ENCODE results near the gene STK17A. TPM values are rescaled to one million over a fixed set of nuclear protein-coding genes. Genes with fewer than 3 reads are reported as not detected.

The STK17A gene
- total and polyA plus RNA-seq, 8 donors = 25.9 to 38.4 (median 32.8) TPM

- H3K27me3 ChIP-seq = no peaks in the 10 kb centered on the region
- no peak overlapping the region for H3K4me3 ChIP-seq
- intact Hi-C loops (cut with DNase I) = no loop called here
- H3K36me3 ChIP-seq = no peaks in the 10 kb centered on the region
- peaks cover 0 to 15% of the 10 kb centered on the region in 2 donors for H3K4me1 ChIP-seq
- TF ChIP-seq CTCF (IDR thresholded peaks at IDR 0.05) = no peak
- no peak for DNase-seq
- no peak for ATAC-seq
- peak overlapping the region in 1 of 2 donors; percentile 61 for H3K27ac ChIP-seq
- no peaks in the 10 kb centered on the region for H3K9me3 ChIP-seq
Measured at GRCh38 chr7:43554423-43554822, 28.5 kb upstream of the STK17A start.

- H3K4me3 ChIP-seq = no peak overlapping the region
- no peaks in the 10 kb centered on the region for H3K36me3 ChIP-seq
- no peaks in the 10 kb centered on the region for H3K9me3 ChIP-seq
- no peak overlapping the region for H3K27ac ChIP-seq
- intact Hi-C loops (cut with DNase I) = no loop called here
- H3K4me1 ChIP-seq = peaks cover 0 to 15% of the 10 kb centered on the region in 2 donors
- ATAC-seq (no peak), DNase-seq (no peak)
- TF ChIP-seq CTCF (IDR thresholded peaks at IDR 0.05) = no peak
- no peaks in the 10 kb centered on the region for H3K27me3 ChIP-seq
Measured at GRCh38 chr7:43557831-43558495, 24.9 kb upstream of the STK17A start.

- intact Hi-C loops (cut with DNase I) = no loop called here
- H3K4me3 ChIP-seq = no peak overlapping the region
- H3K9me3 ChIP-seq = no peaks in the 10 kb centered on the region
- H3K36me3 ChIP-seq = no peaks in the 10 kb centered on the region
- peaks cover 0 to 2% of the 10 kb centered on the region in 2 donors for H3K4me1 ChIP-seq
- ATAC-seq = no peak
- no peak for TF ChIP-seq CTCF (IDR thresholded peaks at IDR 0.05)
- no peak overlapping the region for H3K27ac ChIP-seq
- H3K27me3 ChIP-seq = no peaks in the 10 kb centered on the region
- DNase-seq = no peak
Measured at GRCh38 chr7:43559171-43559945, 23.6 kb upstream of the STK17A start.

GRCh38 chr7:43559946-43560335 lies 23.0 kb upstream of the STK17A start:
- ATAC-seq (no peak), DNase-seq (no peak)
- no peaks in the 10 kb centered on the region for H3K9me3 ChIP-seq
- no peaks in the 10 kb centered on the region for H3K27me3 ChIP-seq
- H3K36me3 ChIP-seq = no peaks in the 10 kb centered on the region
- intact Hi-C loops (cut with DNase I) = no loop called here
- H3K4me1 ChIP-seq = no peaks in the 10 kb centered on the region
- H3K4me3 ChIP-seq = no peak overlapping the region
- TF ChIP-seq CTCF (IDR thresholded peaks at IDR 0.05) = no peak
- H3K27ac ChIP-seq = no peak overlapping the region

GRCh38 chr7:43560742-43561330 lies 22.1 kb upstream of the STK17A start:
- DNase-seq (no peak), ATAC-seq (no peak)
- Histone ChIP-seq H3K4me3 (no peak overlapping the region), H3K27ac (no peak overlapping the region), H3K9me3 (no peaks in the 10 kb centered on the region), H3K27me3 (no peaks in the 10 kb centered on the region), H3K36me3 (no peaks in the 10 kb centered on the region), H3K4me1 (no peaks in the 10 kb centered on the region)
- TF ChIP-seq CTCF (IDR thresholded peaks at IDR 0.05) = no peak
- intact Hi-C loops (cut with DNase I) = no loop called here

Data from left lung (tissue), 10 donors.